EH (cell line): ENCODE measurements around the gene PC.
"Not testable (repeated sequence)": the region's sequence is repeated elsewhere in the genome, so short reads cannot be mapped to it uniquely, and the experiment has no call there.

Experiments used
- DNase-seq: peaks from one replicate; pipeline ENCODE4 v3.0.0-alpha.2; 2015; ENCODE audit warnings: low read depth

Gene PC

DNA sequence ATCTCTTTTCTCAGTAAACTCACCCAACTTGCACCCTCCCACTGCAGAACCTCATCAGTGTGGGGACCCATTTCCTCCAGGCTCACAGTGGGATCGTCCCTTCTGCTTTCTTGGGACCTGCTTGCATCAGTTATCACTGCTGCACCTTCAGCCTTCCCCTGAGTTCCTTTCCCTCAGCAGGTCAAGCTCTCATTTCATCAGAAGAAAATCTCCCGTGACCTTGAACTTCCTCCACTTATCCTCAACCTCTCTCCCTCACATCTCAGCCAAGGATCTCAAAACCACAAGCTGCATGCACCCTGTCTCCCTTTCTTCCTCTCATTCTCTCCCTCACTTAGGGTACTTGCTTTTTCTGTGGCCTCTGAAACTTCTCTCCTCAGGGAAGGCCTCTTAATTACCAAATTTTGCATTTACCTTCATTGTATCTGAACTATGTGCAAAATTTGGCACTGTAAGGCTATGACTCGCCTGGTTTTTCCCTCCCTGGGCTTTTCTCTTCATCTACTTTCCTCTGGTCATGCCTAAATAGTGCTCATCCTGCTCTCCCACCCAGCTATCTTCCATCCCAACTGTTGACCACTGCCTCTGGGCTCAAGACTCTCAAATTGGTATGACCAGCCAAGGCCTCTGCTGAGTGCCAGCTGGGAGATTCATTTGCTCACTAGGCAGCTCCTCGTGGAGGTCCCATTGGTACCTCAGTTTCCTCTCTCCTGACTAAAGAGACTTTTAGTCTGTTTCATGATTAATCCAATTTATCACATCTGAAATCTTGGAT lies 117.7 kb downstream of the PC start:
- DNase-seq = no peak

DNA sequence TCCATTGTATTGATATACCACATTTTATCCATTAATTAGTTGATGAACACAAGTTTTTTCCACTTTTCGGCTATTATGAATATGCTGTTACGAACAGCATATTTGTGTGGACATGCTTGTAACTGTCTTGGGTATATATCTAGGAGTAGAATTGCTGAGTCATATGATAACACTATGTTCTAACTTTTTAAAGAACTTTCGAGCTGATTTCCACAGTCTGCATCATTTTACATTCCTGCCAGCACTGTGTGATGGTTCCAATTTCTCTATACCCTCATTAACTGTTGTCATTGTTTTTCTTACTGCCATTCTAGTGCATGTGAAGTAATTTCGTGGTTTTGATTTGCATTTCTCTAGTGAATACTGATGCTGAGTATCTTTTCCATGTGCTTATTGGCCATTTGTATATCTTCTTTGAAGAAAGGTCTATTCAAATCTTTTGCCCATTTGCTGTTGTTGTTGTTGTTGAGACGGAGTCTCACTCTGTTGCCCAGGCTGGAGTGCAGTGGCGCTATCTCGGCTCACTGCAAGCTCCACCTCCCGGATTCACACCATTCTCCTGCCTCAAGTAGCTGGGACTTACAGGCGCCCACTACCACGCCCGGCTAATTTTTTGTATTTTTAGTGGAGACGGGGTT lies 122.3 kb downstream of the PC start:
- peak; percentile 80 for DNase-seq

DNA sequence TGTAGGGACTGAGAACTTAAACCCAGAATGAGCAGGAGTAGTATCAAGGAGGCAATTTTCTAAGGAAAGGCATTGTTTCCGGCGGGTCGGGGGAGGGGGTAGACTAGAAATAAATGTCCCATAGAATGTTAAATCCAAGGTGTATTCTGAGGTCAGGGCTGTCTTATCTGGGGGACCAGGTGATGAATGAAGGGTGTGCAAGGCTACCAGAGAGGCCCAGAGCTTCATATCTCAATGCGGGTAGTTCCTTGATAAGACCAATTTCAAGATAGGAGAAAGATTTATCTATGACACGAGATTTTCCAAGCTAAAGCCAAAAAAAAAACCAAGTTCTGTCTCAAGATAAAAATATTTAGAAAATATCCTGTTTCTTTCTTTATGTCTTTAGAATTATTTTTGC lies 123.2 kb downstream of the PC start:
- DNase-seq = no peak

DNA sequence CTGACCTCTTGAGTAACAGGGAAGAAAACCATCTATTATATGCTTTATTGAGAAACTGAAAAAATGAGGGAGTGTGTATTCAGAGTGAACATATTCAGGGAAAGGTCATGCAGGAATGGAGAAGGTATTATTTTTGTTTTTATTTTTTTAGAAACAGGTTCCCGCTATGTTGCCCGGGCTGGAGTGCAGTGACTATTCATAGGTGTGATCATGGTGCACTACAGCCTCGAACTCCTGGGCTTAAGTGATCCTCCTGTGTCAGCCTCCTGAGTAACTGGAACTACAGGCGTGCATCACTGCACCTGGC lies 123.7 kb downstream of the PC start:
- no peak for DNase-seq

- not testable (repeated sequence) for DNase-seq
Observed at GRCh38 chr11:66824573-66824972, 133.6 kb downstream of the PC start.

GRCh38 chr11:66823700-66824099 lies 134.5 kb downstream of the PC start:
- no peak for DNase-seq

DNA sequence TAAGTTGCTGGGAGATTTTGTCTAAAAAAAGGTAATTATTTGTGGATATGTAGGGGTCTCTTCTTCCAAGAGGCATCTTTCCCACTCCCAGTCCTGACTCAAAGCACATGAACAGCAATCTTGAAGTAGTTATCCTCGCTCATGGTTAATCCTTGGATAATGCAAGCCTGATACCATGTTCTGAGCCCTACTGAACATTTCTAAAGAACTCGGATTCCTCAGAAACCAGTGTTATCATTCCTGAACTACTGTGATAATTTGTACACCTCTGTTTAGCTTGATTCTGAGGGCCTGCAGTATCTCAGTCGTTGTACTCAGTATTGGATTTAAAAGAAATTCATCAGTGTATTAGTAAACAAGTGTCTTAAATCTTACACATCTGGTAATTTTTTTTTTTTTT lies 137.3 kb downstream of the PC start:
- no peak for DNase-seq

DNA sequence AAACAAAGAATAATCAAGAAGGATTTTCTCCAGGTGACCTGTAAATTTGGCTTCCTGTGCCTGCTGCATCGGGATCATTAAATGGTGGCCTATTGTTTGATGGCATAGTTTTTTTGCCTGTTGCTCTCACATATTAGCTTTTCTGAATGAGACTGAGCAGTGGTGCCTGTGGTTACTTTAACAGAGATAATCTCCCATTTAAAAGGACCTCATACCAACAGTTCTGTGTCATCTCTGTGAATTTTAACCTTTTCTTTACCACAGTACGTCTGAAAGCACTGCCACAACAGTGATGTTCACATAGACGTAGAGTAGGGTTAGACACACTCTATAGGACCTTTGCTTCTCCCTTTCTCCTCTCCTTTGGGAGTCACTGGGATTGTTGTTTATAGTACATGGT lies 137.8 kb downstream of the PC start:
- peak; percentile 23 for DNase-seq

DNA sequence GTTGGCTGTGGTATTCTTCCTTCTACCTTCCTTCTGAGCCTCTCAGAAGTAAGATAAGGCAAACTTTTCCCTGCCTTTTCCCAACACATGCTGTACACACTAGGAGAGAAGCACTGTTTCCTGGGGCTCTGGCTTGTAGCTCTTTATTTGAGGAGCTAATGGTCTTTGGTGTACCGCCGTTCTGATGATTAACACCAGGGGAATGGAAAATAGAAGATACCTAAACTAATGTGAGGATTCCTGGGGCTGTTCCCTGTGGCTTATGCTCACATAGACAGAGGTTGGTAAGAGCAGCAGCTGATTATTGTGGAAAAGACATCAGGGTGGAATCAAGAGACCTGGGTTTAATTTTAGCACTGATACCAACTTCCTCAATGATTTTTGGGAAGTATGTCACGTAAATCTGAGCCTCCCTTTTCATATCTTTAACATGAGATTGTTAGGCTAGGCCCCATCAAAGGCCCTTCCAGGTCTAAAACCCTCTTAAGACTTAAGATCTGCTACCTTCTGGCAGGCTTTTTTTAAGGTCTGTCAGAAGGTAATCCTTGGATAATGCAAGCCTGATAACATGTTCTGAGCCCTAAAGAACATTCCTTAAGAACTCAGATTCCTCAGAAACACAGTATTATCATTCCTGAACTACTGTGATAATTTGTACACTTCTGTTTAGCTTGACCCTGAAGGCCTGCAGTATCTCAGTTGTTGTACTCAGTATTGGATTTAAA lies 139.8 kb downstream of the PC start:
- DNase-seq = peak; percentile 27

GRCh38 chr11:66815646-66816045 lies 142.5 kb downstream of the PC start:
- DNase-seq = peak; percentile 32

DNA sequence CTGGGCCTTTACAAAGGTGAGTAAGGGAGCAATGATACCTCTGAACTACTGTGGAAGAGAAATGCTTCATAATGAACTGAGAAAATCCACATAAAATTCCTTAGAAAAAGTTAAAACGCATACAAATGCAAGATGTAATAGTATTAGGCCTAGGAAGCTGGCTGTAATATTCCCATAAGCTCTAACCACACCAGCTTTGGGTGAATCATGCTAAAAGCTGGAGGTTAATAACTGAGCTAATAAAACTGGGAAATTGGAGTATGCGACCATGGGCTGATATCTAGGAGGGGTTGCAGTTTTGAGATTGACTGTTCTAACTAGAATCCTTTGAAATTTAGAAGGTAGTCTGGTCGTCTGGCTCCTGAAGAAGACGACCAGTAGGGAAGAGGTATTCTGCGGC lies 143.5 kb downstream of the PC start:
- peak; percentile 18 for DNase-seq

DNA sequence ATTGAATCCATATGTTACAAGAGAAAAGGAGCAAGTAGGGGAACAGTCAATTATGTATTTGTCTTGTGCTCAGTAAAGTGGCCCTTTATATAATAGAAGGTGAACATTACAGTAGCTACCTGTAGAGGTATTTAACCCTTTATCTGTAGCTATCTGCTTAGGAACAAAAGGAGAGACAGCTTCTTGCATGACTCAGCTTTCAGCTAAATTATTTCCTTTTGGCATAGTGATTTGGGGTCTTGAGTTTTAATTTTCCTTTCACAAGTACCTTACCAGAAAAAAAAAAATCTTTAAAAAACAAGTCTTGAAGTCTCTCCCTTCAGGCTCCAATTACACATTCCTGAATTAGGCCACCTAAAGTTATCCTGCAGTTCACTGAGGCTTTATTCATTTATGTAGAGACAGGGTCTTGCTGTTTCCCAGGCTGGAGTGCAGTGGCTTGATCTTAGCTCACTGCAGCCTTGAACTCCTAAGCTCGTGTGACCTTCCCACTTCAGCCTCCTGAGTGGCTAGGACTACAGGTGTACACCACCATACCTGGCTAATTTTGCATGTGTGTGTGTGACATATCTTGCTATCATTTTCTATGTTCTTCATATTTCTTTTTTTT lies 147.5 kb downstream of the PC start:
- no peak for DNase-seq

DNA sequence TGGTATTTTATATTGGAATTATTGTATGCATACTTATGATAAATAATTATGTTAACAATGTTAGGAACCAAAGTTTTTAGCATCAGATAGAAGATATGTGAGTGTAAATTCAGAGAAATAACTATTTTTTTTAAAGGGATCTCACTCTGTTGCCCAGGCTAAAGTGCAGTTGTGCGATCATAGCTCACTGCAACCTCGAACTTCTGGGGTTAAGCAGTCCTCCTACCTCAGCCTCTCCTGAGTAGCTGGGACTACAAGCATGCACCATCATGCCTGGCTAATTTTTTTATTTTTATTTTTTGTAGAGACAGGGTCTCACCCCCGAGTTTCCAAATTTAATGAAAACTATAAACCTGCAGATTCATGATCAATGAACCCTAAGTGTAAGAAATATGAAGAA lies 148.6 kb downstream of the PC start:
- no peak for DNase-seq

DNA sequence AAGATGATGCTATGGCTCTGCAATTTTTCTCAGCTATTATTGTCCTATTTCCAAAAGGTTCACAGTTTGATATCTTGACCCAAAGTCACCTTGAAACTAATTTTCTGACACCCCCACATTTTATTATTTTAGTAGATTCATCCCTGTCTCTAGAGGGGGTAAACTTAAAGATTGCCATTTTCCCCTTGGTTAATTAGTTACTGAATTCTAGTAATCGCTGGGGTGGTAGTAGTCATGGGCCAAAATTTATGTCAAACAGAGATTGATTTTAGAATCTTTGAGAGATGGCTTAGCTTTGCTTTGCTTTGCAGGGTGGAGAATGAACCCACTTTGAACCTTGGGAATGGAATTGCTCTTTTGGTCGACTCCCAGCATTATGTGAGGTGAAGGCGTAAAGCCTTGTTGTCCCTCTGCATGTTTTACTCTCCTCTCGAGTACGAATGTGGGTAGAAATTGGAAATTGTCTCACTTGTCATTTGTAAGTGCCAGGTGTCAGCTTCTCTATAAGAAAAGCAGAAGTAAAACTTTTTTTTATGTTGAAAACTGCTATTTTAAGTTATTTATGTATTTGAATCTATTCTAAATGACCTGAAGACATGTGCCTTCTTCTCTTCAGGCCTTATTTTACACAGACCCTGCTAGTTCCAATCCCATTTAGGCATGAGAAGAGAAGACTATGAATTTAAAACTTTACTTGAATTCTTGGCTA lies 157.3 kb downstream of the PC start:
- DNase-seq = no peak

DNA sequence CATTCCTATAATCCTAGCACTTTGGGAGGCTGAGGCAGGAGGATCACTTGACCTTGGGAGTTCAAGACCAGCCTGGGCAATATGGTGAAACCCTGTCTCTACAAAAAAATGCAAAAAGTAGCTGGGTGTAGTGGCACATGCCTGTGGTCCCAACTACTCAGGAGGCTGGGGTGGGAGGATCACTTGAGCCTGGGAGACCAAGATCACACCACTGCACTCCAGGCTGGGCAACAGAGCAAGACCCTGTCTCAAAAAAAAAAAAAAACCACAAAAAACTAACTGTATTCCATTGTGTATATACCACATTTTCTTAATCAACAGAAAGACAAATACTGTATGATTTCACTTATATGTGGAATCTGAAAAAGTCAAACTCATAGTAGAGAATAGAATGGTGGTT lies 158.4 kb downstream of the PC start:
- DNase-seq = not testable (repeated sequence)
